ENCODE measurements around the gene SCT.
A peak's percentile ranks its signal among the peaks of the same experiment; 100 is the strongest.

The SCT gene

GRCh38 chr11:607020-607780 lies 19.8 kb downstream of the SCT start:
- TF ChIP-seq CTCF (IDR thresholded peaks at IDR 0.05): no peak
- Histone ChIP-seq H3K9me3 (no peaks in the 10 kb centered on the region), H3K36me3 (peaks cover 87 to 100% (median 98%) of the 10 kb centered on the region in 3 donors), H3K27ac (no peak overlapping the region), H3K27me3 (no peaks in the 10 kb centered on the region), H3K4me1 (peaks cover 0 to 4% (median 0%) of the 10 kb centered on the region in 4 donors), H3K4me3 (no peak overlapping the region)
- intact Hi-C loops (cut with DNase I; ENCODE audit: low total_unique reads): no loop called here
- peak in 1 of 2 donors; percentile 60 for DNase-seq

GRCh38 chr11:606245-606644 lies 20.7 kb downstream of the SCT start:
- H3K4me3 ChIP-seq: no peak overlapping the region
- H3K4me1 ChIP-seq: peaks cover 0 to 4% (median 0%) of the 10 kb centered on the region in 4 donors
- no peak for DNase-seq
- no peaks in the 10 kb centered on the region for H3K9me3 ChIP-seq
- no peak overlapping the region for H3K27ac ChIP-seq
- H3K36me3 ChIP-seq: peaks cover 87 to 100% (median 98%) of the 10 kb centered on the region in 3 donors
- H3K27me3 ChIP-seq: no peaks in the 10 kb centered on the region
- intact Hi-C loops (cut with DNase I; ENCODE audit: low total_unique reads): no loop called here
- TF ChIP-seq CTCF (IDR thresholded peaks at IDR 0.05): no peak

GRCh38 chr11:605286-606129 lies 21.5 kb downstream of the SCT start:
- H3K27me3 ChIP-seq: no peaks in the 10 kb centered on the region
- H3K4me3 ChIP-seq: no peak overlapping the region
- no peaks in the 10 kb centered on the region for H3K9me3 ChIP-seq
- H3K4me1 ChIP-seq: peaks cover 0 to 4% (median 0%) of the 10 kb centered on the region in 4 donors
- H3K36me3 ChIP-seq: peaks cover 87 to 100% (median 98%) of the 10 kb centered on the region in 3 donors
- H3K27ac ChIP-seq: no peak overlapping the region
- intact Hi-C loops (cut with DNase I; ENCODE audit: low total_unique reads): no loop called here
- no peak for DNase-seq
- TF ChIP-seq CTCF (IDR thresholded peaks at IDR 0.05): no peak

- DNase-seq: no peak
- intact Hi-C loops (cut with DNase I; ENCODE audit: low total_unique reads): no loop called here
- no peaks in the 10 kb centered on the region for H3K27me3 ChIP-seq
- H3K36me3 ChIP-seq: peaks cover 87 to 100% (median 94%) of the 10 kb centered on the region in 3 donors
- no peaks in the 10 kb centered on the region for H3K9me3 ChIP-seq
- no peak overlapping the region for H3K4me3 ChIP-seq
- TF ChIP-seq CTCF (IDR thresholded peaks at IDR 0.05): no peak
- peaks cover 0 to 4% (median 0%) of the 10 kb centered on the region in 4 donors for H3K4me1 ChIP-seq
- no peak overlapping the region for H3K27ac ChIP-seq
Measured at GRCh38 chr11:603154-603553, 23.8 kb downstream of the SCT start.

GRCh38 chr11:601573-602245 lies 25.3 kb downstream of the SCT start:
- Histone ChIP-seq H3K4me3 (no peak overlapping the region), H3K4me1 (peaks cover 0 to 4% (median 0%) of the 10 kb centered on the region in 4 donors), H3K27me3 (no peaks in the 10 kb centered on the region), H3K9me3 (no peaks in the 10 kb centered on the region), H3K27ac (no peak overlapping the region), H3K36me3 (peaks cover 84 to 100% (median 94%) of the 10 kb centered on the region in 3 donors)
- intact Hi-C loops (cut with DNase I; ENCODE audit: low total_unique reads): no loop called here
- no peak for TF ChIP-seq CTCF (IDR thresholded peaks at IDR 0.05)
- no peak for DNase-seq
